Measurements from ENCODE around the gene ENTR1. TPM values are rescaled to one million over a fixed set of nuclear protein-coding genes. Genes with fewer than 3 reads are reported as not detected.

Gene ENTR1
- total RNA-seq, 1 donor from 2014 or later = 27.7 TPM

DNA sequence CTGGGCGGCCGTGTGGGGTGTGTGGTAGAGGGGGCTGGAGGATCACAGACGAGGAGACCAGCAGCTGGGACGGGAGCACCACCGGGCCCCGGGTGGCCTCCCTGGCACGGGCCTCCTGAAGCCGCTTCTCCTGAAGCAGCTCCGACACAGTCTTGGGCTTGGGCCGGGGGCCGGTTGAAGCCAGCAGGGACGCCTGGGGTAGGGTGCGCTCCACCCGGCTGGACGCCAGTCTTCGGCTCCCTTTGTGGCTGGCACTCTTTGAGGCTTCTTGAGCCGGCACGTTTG lies 31.5 kb downstream of the ENTR1 start:
- intact Hi-C loops (cut with DNase I) = no loop called here
- Histone ChIP-seq H3K9me3 (no peaks in the 10 kb centered on the region), H3K27ac (no peak overlapping the region), H3K36me3 (peaks cover 41 to 58% of the 10 kb centered on the region in 2 donors), H3K27me3 (no peaks in the 10 kb centered on the region), H3K4me1 (no peaks in the 10 kb centered on the region), H3K4me3 (no peak overlapping the region)
- no peak for DNase-seq (ENCODE audit: low spot score in 2 of 2)
- TF ChIP-seq, protein P1, sequence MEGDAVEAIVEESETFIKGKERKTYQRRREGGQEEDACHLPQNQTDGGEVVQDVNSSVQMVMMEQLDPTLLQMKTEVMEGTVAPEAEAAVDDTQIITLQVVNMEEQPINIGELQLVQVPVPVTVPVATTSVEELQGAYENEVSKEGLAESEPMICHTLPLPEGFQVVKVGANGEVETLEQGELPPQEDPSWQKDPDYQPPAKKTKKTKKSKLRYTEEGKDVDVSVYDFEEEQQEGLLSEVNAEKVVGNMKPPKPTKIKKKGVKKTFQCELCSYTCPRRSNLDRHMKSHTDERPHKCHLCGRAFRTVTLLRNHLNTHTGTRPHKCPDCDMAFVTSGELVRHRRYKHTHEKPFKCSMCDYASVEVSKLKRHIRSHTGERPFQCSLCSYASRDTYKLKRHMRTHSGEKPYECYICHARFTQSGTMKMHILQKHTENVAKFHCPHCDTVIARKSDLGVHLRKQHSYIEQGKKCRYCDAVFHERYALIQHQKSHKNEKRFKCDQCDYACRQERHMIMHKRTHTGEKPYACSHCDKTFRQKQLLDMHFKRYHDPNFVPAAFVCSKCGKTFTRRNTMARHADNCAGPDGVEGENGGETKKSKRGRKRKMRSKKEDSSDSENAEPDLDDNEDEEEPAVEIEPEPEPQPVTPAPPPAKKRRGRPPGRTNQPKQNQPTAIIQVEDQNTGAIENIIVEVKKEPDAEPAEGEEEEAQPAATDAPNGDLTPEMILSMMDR (IDR thresholded peaks at IDR 0.05) = no peak

DNA sequence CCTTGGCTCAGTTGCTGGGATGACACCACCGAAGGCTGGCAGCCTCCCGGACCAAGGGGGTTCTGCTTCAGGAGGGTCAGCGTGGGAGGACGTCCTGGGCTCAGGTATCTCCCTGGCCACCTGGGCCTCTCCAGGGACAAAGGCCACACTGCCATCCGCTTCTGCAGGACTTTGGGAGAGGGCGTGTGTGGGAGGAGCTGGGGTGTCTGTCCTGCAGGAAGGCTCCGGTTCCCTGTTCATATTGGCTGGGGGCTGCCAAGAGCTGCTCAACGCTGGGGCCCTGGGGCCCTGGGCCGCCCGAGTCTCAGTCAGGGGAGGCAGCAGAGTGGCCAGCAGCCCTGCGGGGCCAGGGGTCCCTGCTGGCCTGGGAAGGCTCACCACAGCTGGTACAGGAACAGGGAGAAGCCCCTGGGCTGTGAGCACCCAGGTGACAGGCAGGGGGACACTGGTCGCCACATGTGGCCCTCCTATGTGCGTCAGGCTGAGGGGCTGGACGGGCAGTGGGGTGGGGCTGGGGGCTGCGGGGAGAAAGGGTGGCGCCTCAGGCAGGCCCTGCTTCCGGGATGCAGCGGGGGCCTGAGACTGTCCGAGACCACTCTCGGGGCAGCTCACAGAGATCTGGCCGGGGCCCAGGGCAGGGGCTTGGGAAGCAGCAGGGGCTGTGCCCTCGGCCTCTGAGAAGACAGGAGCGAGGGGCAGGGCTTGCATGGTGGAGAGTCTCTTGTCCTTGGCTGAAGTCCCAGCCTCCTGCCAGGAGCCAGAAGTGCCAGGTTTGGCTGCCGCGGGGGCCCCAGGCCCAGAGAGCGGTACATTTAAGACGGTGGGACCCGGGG lies 32.0 kb downstream of the ENTR1 start:
- Histone ChIP-seq H3K27me3 (no peaks in the 10 kb centered on the region), H3K4me1 (no peaks in the 10 kb centered on the region), H3K27ac (no peak overlapping the region), H3K9me3 (no peaks in the 10 kb centered on the region), H3K4me3 (no peak overlapping the region), H3K36me3 (peaks cover 37 to 52% of the 10 kb centered on the region in 2 donors)
- intact Hi-C loops (cut with DNase I) = no loop called here
- DNase-seq (ENCODE audit: low spot score in 2 of 2) = no peak
- TF ChIP-seq, protein P1 (IDR thresholded peaks at IDR 0.05) = no peak

DNA sequence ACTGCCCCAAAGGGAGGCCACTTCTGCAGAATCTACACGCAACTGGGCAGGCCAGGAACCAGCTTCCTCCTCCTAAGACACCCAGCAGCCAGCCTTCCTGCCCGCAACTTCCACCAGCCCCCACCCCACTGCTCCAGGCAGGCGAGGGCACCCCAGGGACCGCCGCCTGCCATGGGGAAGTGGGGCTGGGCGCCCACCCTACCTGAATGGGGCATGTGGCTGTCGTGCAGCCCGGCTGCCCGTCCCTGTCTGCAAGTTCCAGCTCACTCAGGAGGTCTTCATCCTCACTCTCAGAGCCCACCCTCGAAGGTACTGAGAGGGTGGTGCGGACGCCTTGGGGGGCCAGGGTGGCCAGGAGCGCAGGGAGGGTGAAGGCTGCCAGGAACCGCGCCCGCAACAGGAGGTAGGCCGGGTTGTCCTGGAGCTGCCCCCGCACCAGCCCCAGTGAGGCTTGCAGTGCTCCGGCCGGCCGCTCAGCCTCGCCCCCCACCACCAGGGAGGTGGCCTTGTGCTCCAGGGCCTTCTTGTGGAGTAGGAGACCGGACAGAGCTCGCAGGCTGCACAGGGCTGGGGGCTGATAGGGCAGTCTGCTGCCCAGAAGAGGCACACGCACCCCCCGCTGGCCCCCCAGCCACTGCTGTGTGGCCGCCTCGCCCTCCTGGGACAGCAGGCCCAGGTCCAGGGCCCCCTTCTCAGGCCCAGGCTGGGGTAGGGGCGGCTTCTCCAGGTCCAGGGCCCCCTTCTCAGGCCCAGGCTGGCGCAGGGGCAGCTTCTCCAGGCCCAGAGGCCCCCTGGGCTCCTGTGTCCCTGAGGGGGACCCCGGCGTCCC lies 32.9 kb downstream of the ENTR1 start:
- Histone ChIP-seq H3K27me3 (no peaks in the 10 kb centered on the region), H3K4me1 (no peaks in the 10 kb centered on the region), H3K27ac (no peak overlapping the region), H3K4me3 (no peak overlapping the region), H3K9me3 (no peaks in the 10 kb centered on the region), H3K36me3 (peaks cover 29 to 44% of the 10 kb centered on the region in 2 donors)
- intact Hi-C loops (cut with DNase I) = no loop called here
- no peak for DNase-seq (ENCODE audit: low spot score in 2 of 2)
- TF ChIP-seq, protein P1 (IDR thresholded peaks at IDR 0.05) = no peak

DNA sequence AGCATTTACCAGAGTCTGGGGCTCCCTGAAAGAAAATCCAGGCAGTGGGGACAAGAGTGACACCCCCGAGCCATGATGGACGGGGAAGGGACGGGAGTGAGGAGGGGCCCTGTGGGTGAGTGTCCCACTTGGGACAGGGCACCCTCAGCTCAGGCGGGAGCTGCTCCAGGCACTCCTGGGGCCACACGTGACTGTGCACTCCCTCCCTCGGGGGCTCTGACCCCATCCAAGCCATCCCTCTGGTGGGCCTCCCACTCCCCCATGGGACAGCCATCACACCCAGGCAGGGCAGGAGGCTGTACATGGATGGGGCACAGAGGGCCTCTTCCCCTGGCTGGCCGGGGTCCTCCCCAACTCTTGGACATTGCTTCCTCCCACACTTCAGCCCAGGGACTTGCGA lies 34.0 kb downstream of the ENTR1 start:
- intact Hi-C loops (cut with DNase I) = no loop called here
- H3K9me3 ChIP-seq = no peaks in the 10 kb centered on the region
- H3K27me3 ChIP-seq = no peaks in the 10 kb centered on the region
- no peak overlapping the region for H3K4me3 ChIP-seq
- DNase-seq (ENCODE audit: low spot score in 2 of 2) = no peak
- H3K36me3 ChIP-seq = peaks cover 18 to 33% of the 10 kb centered on the region in 2 donors
- no peak overlapping the region for H3K27ac ChIP-seq
- TF ChIP-seq, protein P1 (IDR thresholded peaks at IDR 0.05) = no peak
- H3K4me1 ChIP-seq = no peaks in the 10 kb centered on the region

DNA sequence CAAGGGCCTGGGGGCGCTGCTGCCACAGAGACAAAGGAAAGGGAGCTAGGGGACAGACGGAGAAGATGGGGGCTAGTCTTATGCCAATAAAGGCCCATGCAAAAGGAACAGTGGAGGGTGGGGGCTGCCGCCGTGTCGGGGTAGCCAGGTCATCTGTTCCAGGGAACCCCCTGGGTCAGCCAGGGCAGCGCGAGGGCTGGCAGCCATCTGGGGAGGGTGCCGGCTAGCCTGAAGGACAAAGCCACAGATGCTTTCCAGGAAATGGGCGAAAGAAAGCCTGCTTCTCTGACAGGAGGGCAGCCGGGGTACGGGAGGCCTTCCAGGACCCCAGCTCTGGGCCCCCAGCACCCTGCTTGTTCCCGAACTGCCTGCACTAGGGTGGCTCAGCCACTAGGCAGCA lies 35.3 kb downstream of the ENTR1 start:
- intact Hi-C loops (cut with DNase I) = no loop called here
- H3K27me3 ChIP-seq = no peaks in the 10 kb centered on the region
- H3K4me1 ChIP-seq = no peaks in the 10 kb centered on the region
- no peak for DNase-seq (ENCODE audit: low spot score in 2 of 2)
- H3K9me3 ChIP-seq = no peaks in the 10 kb centered on the region
- H3K27ac ChIP-seq = no peak overlapping the region
- no peak overlapping the region for H3K4me3 ChIP-seq
- H3K36me3 ChIP-seq = peaks cover 8 to 20% of the 10 kb centered on the region in 2 donors
- TF ChIP-seq, protein P1 (IDR thresholded peaks at IDR 0.05) = no peak

Data from ascending aorta (tissue), 2 donors.